Small intestine (tissue), 7 donors: ENCODE data around the gene ORM2. TPM values are rescaled to one million over a fixed set of nuclear protein-coding genes. Genes with fewer than 3 reads are reported as not detected.
A peak's percentile ranks its signal among the peaks of the same experiment; 100 is the strongest.

Experiments used
- DNase-seq, 2 donors: peaks; one replicate each; pipeline versions ENCODE4 v3.0.0 to v3.0.0-alpha.2; 2013
- FAIRE-seq: peaks from 2 replicates; lab custom pipeline; 2012; peaks lifted over from hg19 to GRCh38; lab: Jason Lieb, UNC
- H3K27ac ChIP-seq, 3 donors: one replicate each; pipeline ENCODE4 v1.5.1; 2013; ENCODE audit warnings: low read length in 2 of 3, mild to moderate bottlenecking in 2 of 3, control low read depth in 1 of 3, inconsistent platforms in 1 of 3, low read depth in 1 of 3, moderate library complexity in 1 of 3
- H3K27me3 ChIP-seq, 3 donors: one replicate each; pipeline ENCODE4 v1.6.1; 2013; ENCODE audit warnings: low read length in 3 of 3, inconsistent platforms in 1 of 3; ENCODE audit not compliant: control insufficient read depth in 3 of 3, insufficient read depth in 3 of 3
- H3K36me3 ChIP-seq, 3 donors: one replicate each; pipeline ENCODE4 v1.6.1; 2013; ENCODE audit warnings: low read length in 3 of 3, inconsistent platforms in 1 of 3, low read depth in 1 of 3, mild to moderate bottlenecking in 1 of 3, moderate library complexity in 1 of 3; ENCODE audit not compliant: control insufficient read depth in 3 of 3, insufficient read depth in 2 of 3
- H3K4me1 ChIP-seq, 3 donors: one replicate each; pipeline ENCODE4 v1.6.1; 2013; ENCODE audit warnings: low read length in 2 of 3, inconsistent platforms in 1 of 3, low read depth in 1 of 3, mild to moderate bottlenecking in 1 of 3, moderate library complexity in 1 of 3; ENCODE audit not compliant: control insufficient read depth in 3 of 3, insufficient read depth in 2 of 3
- H3K4me3 ChIP-seq, 3 donors: one replicate each; pipeline ENCODE4 v1.5.1; 2013; ENCODE audit warnings: low read length in 3 of 3, control low read depth in 1 of 3, inconsistent platforms in 1 of 3, low read depth in 1 of 3, mild to moderate bottlenecking in 1 of 3, moderate library complexity in 1 of 3
- H3K9me3 ChIP-seq, 2 donors: one replicate each; pipeline ENCODE4 v1.6.1; 2013; ENCODE audit warnings: low read depth in 1 of 2, low read length in 1 of 2; ENCODE audit not compliant: control insufficient read depth in 2 of 2, insufficient read depth in 1 of 2
- WGBS, 3 donors: extraction: QIAGEN DNeasy Blood & Tissue Kit; methylation state at CpG; one replicate each; pipeline ENCODE4 v1.1.7; 2013; 5-methylcytosine and 5-hydroxymethylcytosine counted together
- polyA plus RNA-seq, 4 donors: library from polyadenylated mRNA; stranded (reverse) in 3 of 4; unstranded in 1 of 4; fragments of 200-250 nt in 3 of 4; fragments of 120-200 nt in 1 of 4; gene quantifications; one replicate each; pipeline versions ENCODE4 v1.2.1 to v1.2.3, GENCODE V29; 2013
- donor health status: healthy with polysubstance abuse.
- donor health status: control.
- donor health status: control.
- donor health status: Bipolar disorder and iron deficiency.
- donor health status: healthy.

ORM2 gene
- polyA plus RNA-seq, 4 donors: 0.28 TPM; not detected in 3

DNA sequence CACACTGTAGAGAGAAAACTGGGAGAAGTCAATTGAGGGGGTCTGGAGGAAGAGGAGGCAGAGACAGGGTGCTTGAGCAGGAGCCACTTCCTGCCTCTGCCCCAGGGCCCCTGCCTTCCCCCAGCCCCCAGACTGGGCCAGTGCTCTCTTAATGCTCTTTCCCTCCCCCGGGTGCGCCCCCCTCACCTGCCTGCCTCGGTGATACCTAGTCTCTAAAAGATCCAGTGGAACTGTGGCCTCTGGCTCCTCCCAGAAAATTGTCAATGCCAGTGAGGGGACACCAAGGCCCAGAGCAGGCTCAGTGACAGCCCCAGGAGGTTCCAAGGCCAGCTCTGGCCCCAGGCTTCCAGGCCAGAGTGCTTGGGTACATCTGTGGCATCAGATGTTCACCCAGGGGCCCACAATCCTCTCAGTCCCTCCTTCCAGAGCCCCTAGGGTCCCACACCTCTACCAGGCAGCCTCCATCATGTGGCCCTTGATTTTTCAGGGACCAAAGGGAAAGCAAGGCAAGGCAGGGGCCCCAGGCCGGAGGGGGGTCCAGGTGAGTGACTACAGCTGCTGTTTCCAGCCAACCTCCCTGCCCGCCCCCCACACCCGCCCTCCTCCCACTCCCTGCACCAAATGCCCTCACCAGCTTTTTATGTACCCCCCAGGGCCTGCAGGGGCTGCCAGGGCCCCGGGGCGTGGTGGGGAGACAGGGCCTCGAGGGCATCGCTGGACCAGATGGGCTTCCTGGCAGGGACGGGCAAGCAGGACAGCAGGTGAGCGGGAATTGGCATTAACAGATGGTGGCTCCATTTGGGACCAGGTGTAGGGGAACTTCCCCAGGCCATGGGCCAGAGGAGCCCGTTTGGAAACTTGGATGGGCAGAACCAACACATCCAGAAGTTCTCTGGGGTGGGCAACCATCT lies 39.8 kb upstream of the ORM2 start:
- DNase-seq (no peak), FAIRE-seq (no peak)
- WGBS, 3 donors: 86 to 90% (median 87%) methylated on average over 13 of the region's 13 CpGs
- Histone ChIP-seq H3K27ac (no peak overlapping the region), H3K4me3 (no peak overlapping the region), H3K36me3 (peaks cover 0 to 69% (median 0%) of the 10 kb centered on the region in 3 donors), H3K9me3 (no peaks in the 10 kb centered on the region), H3K4me1 (peaks cover 0 to 7% (median 0%) of the 10 kb centered on the region in 3 donors), H3K27me3 (no peaks in the 10 kb centered on the region)

DNA sequence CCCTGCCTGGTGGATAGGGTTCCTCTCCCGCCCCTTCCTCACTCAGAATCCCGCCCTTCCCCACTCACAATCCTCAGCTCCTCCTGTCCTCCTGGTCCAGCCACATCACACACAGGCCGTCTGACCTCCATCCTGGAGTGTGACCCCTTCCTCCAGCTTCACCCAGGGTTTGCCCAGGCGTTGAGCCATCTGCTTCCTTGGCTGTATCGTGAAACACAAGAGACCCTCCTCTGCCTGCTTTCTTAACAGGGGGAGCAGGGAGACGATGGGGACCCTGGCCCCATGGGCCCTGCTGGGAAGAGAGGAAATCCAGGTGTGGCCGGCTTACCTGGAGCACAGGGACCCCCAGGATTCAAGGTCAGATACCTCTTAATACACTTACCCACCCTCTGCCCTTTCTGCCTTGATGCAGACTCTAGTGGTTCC lies 39.1 kb upstream of the ORM2 start:
- DNase-seq (no peak), FAIRE-seq (no peak)
- H3K27me3 ChIP-seq: no peaks in the 10 kb centered on the region
- H3K9me3 ChIP-seq: peaks cover 0 to 2% of the 10 kb centered on the region in 2 donors
- H3K4me3 ChIP-seq: no peak overlapping the region
- H3K36me3 ChIP-seq: peaks cover 0 to 63% (median 0%) of the 10 kb centered on the region in 3 donors
- peaks cover 0 to 7% (median 0%) of the 10 kb centered on the region in 3 donors for H3K4me1 ChIP-seq
- H3K27ac ChIP-seq: no peak overlapping the region
- WGBS, 3 donors: 59 to 69% (median 65%) methylated on average over 5 to 7 of the region's 7 CpGs

DNA sequence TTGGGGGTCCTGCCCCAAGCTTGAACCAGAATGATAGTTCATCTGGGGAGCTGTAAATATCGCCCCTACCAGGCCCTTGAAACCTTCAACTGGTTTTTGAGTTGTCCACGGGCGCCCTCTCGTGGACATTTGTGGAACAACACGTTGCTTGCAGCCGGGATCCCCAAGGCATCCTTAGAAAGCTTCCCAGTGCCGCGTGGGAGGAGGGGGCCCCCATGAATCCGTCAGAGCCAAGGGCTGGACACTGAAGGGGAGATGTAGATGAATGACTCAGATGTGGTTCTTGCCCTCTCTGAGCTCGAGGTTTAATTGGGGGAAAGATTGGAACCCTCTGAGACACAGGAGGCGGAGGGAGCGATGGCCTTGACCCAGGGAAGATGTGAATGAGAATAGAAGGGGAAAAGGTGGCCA lies 38.6 kb upstream of the ORM2 start:
- peak; percentile 65 to 80 for DNase-seq
- H3K27me3 ChIP-seq: no peaks in the 10 kb centered on the region
- H3K27ac ChIP-seq: no peak overlapping the region
- peaks cover 0 to 7% (median 0%) of the 10 kb centered on the region in 3 donors for H3K4me1 ChIP-seq
- no peak for FAIRE-seq
- peaks cover 0 to 60% (median 0%) of the 10 kb centered on the region in 3 donors for H3K36me3 ChIP-seq
- peaks cover 0 to 4% of the 10 kb centered on the region in 2 donors for H3K9me3 ChIP-seq
- H3K4me3 ChIP-seq: no peak overlapping the region
- 17 to 18% (median 18%) methylated on average over 12 of the region's 12 CpGs for WGBS, 3 donors

DNA sequence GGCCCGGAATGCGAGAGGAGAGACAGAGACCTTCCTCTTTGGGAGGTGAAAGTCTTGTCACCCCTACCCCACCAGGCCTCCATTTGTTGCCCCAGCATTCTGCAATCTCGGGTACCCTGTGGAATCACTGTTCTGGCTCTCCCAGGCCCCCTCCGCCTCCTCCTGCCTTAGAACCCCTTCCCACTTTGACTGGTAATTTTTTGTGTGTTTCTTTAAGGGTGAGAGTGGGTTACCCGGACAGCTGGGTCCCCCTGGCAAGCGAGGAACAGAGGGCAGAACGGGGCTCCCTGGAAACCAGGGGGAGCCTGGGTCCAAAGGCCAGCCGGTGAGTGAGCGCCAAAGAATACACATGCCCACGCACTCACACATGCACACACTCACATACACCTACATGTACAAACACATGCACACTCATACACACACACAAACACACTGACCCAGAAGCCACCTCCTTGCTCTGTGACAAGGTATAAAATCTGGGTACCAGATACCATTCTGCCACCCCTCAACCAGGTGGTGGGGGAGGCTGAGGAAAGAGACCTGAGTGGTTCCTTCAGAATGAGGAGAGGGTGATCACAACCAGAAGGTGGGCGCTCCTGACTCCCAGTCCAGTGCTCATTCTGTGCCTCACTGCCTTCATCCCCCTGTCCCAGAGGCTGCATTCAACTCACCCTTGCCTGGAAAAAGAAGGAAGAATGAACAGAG lies 37.6 kb upstream of the ORM2 start:
- FAIRE-seq: no peak
- WGBS, 3 donors: 69 to 85% (median 70%) methylated on average over 11 of the region's 11 CpGs
- Histone ChIP-seq H3K36me3 (peaks cover 0 to 54% (median 0%) of the 10 kb centered on the region in 3 donors), H3K4me3 (no peak overlapping the region), H3K27me3 (no peaks in the 10 kb centered on the region), H3K27ac (no peak overlapping the region), H3K9me3 (peaks cover 0 to 4% of the 10 kb centered on the region in 2 donors), H3K4me1 (peaks cover 0 to 7% (median 0%) of the 10 kb centered on the region in 3 donors)
- no peak for DNase-seq

DNA sequence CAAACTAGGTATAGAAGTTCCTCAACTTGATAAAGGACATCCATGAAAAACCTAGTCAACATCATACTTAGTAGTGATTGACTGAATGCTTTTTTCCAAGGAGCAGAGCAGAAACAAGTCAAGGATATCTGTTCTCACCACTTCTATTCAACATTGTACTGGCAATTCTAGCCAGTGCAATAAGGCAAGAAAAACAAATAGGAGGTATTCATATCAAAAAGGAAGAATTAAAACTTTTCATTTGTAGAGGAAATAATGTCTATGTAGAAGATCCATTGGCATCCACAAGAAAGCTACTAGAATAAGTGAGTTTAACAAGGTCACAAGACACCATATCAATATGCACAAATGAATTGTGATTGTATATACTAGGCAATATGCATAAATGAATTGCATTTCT lies 35.0 kb upstream of the ORM2 start:
- Histone ChIP-seq H3K36me3 (peaks cover 0 to 39% (median 0%) of the 10 kb centered on the region in 3 donors), H3K9me3 (peaks cover 0 to 4% of the 10 kb centered on the region in 2 donors), H3K4me3 (no peak overlapping the region), H3K27ac (no peak overlapping the region), H3K4me1 (peaks cover 0 to 7% (median 0%) of the 10 kb centered on the region in 3 donors), H3K27me3 (no peaks in the 10 kb centered on the region)
- DNase-seq: no peak
- no peak for FAIRE-seq

DNA sequence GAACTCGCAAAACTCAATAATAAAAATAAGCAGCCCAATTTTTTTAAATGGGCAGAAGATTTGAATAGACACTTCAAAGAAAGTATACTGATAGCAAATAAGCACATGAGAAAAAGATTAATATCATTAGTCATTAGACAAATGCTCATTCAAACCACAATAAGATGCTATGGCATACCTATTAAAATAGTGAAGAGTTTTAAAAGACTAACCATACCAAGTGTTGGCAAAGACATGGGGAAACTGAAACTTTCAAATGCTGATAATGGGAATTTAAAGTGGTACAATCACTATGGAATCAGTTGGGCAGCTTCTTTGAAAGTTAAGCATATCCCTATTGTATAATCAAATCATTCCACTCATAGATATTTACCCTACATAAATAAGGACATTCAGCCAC lies 33.3 kb upstream of the ORM2 start:
- Histone ChIP-seq H3K4me1 (peaks cover 0 to 7% (median 0%) of the 10 kb centered on the region in 3 donors), H3K4me3 (no peak overlapping the region), H3K27me3 (no peaks in the 10 kb centered on the region), H3K36me3 (peaks cover 0 to 43% (median 0%) of the 10 kb centered on the region in 3 donors), H3K27ac (no peak overlapping the region), H3K9me3 (peaks cover 0 to 4% of the 10 kb centered on the region in 2 donors)
- WGBS, 3 donors: 97 to 100% (median 97%) methylated on average over 1 of the region's 1 CpG
- FAIRE-seq: no peak
- no peak for DNase-seq

DNA sequence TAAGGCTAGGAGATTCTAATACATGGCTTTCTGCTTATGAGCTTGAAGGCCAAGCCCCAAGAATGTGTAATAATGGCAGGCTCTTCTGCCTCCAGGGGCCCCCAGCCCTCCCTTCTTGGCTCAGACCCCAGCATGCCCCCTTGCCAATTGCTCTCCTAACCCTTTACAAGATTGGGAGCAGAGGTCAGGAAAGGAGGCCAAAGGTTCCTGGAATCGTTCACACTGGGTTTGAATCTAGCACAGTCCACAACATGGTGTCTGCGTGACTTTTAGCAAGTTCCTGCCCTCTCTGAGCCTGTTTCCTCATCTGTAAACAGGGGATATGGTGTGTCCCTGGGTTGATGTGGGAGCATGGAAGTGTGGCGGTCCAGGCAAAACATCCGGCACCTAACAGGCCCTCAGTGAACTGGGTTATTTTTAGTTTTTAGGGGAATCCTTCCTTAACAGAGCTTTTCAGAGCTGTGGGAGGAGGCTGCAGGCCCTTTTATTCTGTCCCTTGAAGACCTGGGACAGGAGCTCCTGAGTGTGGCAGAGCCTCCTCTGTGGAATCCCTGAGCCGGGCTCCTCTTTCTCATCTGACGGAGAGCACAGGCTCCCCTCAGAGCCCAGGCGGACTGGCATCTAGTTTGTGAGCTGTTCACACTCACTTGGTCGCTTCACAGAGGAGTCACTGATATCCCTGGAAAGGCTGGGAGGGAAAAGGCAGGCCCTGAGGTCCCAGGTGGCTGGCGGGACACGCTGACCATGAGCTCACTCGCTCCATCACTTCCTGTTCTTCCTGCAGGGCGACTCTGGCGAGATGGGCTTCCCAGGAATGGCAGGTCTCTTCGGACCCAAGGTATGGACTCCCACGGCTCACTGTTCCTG lies 30.1 kb upstream of the ORM2 start:
- H3K9me3 ChIP-seq: peaks cover 0 to 4% of the 10 kb centered on the region in 2 donors
- H3K4me1 ChIP-seq: no peaks in the 10 kb centered on the region
- no peak overlapping the region for H3K4me3 ChIP-seq
- no peak for FAIRE-seq
- DNase-seq: no peak
- WGBS, 3 donors: 82 to 84% (median 83%) methylated on average over 15 of the region's 15 CpGs
- no peak overlapping the region for H3K27ac ChIP-seq
- H3K27me3 ChIP-seq: no peaks in the 10 kb centered on the region
- H3K36me3 ChIP-seq: peaks cover 0 to 60% (median 0%) of the 10 kb centered on the region in 3 donors
